ENCODE measurements around the gene MAGI3.

MAGI3 gene

DNA sequence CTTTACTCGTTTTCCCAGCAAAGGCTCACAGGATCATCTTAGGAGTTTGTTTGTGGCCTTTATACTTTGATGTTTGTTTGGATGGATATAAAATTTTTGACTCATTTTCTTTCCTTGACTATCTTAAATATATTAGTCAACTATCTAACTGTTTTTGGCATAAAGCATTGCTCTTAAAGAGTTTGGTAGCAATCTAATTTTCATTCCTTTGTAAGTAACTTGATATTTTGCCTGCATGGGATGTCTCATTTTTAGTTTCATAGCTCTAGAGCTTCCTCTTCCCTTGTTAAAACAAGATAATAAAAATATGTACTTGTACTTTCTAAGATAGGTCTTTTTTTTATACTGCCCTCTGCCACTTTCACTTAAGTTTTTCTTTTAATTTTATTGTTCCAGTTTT is 161.9 kb downstream of the MAGI3 start:
- no peaks in the 10 kb centered on the region for H3K79me1 ChIP-seq (ENCODE audit: low read length)
- H3K4ac ChIP-seq (ENCODE audit: low read depth, low read length): no peak overlapping the region
- no peak overlapping the region for H2BK120ac ChIP-seq (ENCODE audit: insufficient read depth, low read length, poor library complexity)
- no peak overlapping the region for H3K4me3 ChIP-seq (ENCODE audit: low read depth, low read length)
- H3K4me1 ChIP-seq (ENCODE audit: control insufficient read depth in 1 of 2, insufficient read depth in 2 of 2, low read length in 2 of 2): no peaks in the 10 kb centered on the region
- H3K79me2 ChIP-seq (ENCODE audit: control insufficient read depth, insufficient read depth, low read length, poor library complexity): no peaks in the 10 kb centered on the region
- H3K9ac ChIP-seq (ENCODE audit: low read length): no peak overlapping the region
- H4K12ac ChIP-seq (ENCODE audit: low read depth, low read length): no peak overlapping the region
- H3K18ac ChIP-seq (ENCODE audit: low read length): no peak overlapping the region
- H2AFZ ChIP-seq (ENCODE audit: insufficient read depth, low read length, poor library complexity): no peak overlapping the region
- H3K9me3 ChIP-seq (ENCODE audit: insufficient read depth, low read depth, low read length): no peaks in the 10 kb centered on the region
- H3K27ac ChIP-seq (ENCODE audit: low read depth, low read length): no peak overlapping the region
- H3K14ac ChIP-seq (ENCODE audit: low read length): no peak overlapping the region
- H4K91ac ChIP-seq (ENCODE audit: low read depth, low read length): no peak overlapping the region
- no peaks in the 10 kb centered on the region for H3K27me3 ChIP-seq (ENCODE audit: insufficient read depth, low read length)
- no peak for DNase-seq
- no peak overlapping the region for H3K4me2 ChIP-seq (ENCODE audit: low read length)
- H2BK12ac ChIP-seq (ENCODE audit: low read length): no peak overlapping the region
- no CpG with 5 or more reads among the region's 1 CpG for WGBS (ENCODE audit: extremely low coverage, insufficient coverage, insufficient read length)
- no peak overlapping the region for H2AK5ac ChIP-seq (ENCODE audit: low read length)
- H3K36me3 ChIP-seq (ENCODE audit: control insufficient read depth in 1 of 2, insufficient read depth in 2 of 2, low read length in 2 of 2): peaks cover 3% of the 10 kb centered on the region in 2 experiments
- H4K8ac ChIP-seq (ENCODE audit: low read depth, low read length): no peak overlapping the region
- H3K23ac ChIP-seq (ENCODE audit: low read length): no peak overlapping the region
- no peak overlapping the region for H2BK5ac ChIP-seq (ENCODE audit: low read depth, low read length, poor library complexity)

DNA sequence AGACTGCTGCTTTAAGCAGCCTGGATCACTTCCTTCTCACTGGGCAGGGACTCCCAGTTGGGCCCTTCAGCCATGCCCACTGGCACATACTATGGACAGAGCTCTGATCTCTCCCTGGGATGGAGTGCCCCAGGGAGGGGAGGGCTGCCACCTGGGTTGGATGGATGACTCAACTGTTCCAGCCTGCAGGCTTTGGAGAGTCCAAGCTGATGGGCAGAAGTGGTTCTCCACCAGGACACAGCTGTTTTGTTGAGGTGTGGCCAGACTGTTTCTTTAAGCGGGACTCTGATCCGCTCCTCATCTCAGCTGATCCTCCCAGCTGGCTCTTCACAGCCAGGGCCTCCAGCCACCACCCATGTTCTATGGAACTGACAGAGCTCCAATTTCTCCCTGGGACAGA is 166.9 kb downstream of the MAGI3 start:
- Histone ChIP-seq H2BK120ac (ENCODE audit: insufficient read depth, low read length, poor library complexity) (no peak overlapping the region), H3K9ac (ENCODE audit: low read length) (no peak overlapping the region), H2AFZ (ENCODE audit: insufficient read depth, low read length, poor library complexity) (no peak overlapping the region), H4K91ac (ENCODE audit: low read depth, low read length) (no peak overlapping the region), H3K79me2 (ENCODE audit: control insufficient read depth, insufficient read depth, low read length, poor library complexity) (no peaks in the 10 kb centered on the region), H4K8ac (ENCODE audit: low read depth, low read length) (no peak overlapping the region), H2BK5ac (ENCODE audit: low read depth, low read length, poor library complexity) (no peak overlapping the region), H3K4me1 (ENCODE audit: control insufficient read depth in 1 of 2, insufficient read depth in 2 of 2, low read length in 2 of 2) (no peaks in the 10 kb centered on the region), H3K4ac (ENCODE audit: low read depth, low read length) (no peak overlapping the region), H3K27me3 (ENCODE audit: insufficient read depth, low read length) (no peaks in the 10 kb centered on the region), H3K9me3 (ENCODE audit: insufficient read depth, low read depth, low read length) (no peaks in the 10 kb centered on the region), H3K23ac (ENCODE audit: low read length) (no peak overlapping the region), H3K14ac (ENCODE audit: low read length) (no peak overlapping the region), H3K79me1 (ENCODE audit: low read length) (no peaks in the 10 kb centered on the region), H4K12ac (ENCODE audit: low read depth, low read length) (no peak overlapping the region), H3K27ac (ENCODE audit: low read depth, low read length) (no peak overlapping the region), H2AK5ac (ENCODE audit: low read length) (no peak overlapping the region), H3K18ac (ENCODE audit: low read length) (no peak overlapping the region), H2BK12ac (ENCODE audit: low read length) (no peak overlapping the region), H3K36me3 (ENCODE audit: control insufficient read depth in 1 of 2, insufficient read depth in 2 of 2, low read length in 2 of 2) (peaks cover 8 to 9% of the 10 kb centered on the region in 2 experiments), H3K4me2 (ENCODE audit: low read length) (no peak overlapping the region), H3K4me3 (ENCODE audit: low read depth, low read length) (no peak overlapping the region)
- no peak for DNase-seq
- WGBS (ENCODE audit: extremely low coverage, insufficient coverage, insufficient read length): no CpG with 5 or more reads among the region's 2 CpGs

DNA sequence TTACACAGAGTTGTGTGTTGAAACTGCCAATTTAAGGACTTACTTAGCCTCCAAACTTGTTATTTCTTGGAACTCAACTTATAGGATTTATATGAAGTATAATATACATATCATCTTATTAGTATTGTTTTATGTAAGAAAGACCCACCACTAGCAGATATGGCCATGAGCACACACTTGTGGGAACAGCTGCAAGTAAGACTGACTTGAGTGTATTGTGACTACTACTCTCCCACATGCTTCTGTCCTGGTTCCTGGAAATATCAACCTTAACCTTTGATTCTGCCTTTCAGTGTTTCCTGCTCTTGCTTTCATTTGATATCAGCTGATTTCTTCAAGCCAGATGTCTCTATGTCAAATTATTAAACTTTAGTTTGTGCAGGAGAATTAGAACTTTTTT is 175.3 kb downstream of the MAGI3 start:
- Histone ChIP-seq H2BK120ac (ENCODE audit: insufficient read depth, low read length, poor library complexity) (no peak overlapping the region), H3K27me3 (ENCODE audit: insufficient read depth, low read length) (no peaks in the 10 kb centered on the region), H3K9me3 (ENCODE audit: insufficient read depth, low read depth, low read length) (no peaks in the 10 kb centered on the region), H3K79me2 (ENCODE audit: control insufficient read depth, insufficient read depth, low read length, poor library complexity) (no peaks in the 10 kb centered on the region), H3K4ac (ENCODE audit: low read depth, low read length) (no peak overlapping the region), H3K36me3 (ENCODE audit: control insufficient read depth in 1 of 2, insufficient read depth in 2 of 2, low read length in 2 of 2) (no peaks in the 10 kb centered on the region), H3K4me1 (ENCODE audit: control insufficient read depth in 1 of 2, insufficient read depth in 2 of 2, low read length in 2 of 2) (no peaks in the 10 kb centered on the region), H4K8ac (ENCODE audit: low read depth, low read length) (no peak overlapping the region), H3K18ac (ENCODE audit: low read length) (no peak overlapping the region), H2BK5ac (ENCODE audit: low read depth, low read length, poor library complexity) (no peak overlapping the region), H3K4me3 (ENCODE audit: low read depth, low read length) (no peak overlapping the region), H2AK5ac (ENCODE audit: low read length) (no peak overlapping the region), H4K12ac (ENCODE audit: low read depth, low read length) (no peak overlapping the region), H2AFZ (ENCODE audit: insufficient read depth, low read length, poor library complexity) (no peak overlapping the region), H2BK12ac (ENCODE audit: low read length) (no peak overlapping the region), H4K91ac (ENCODE audit: low read depth, low read length) (no peak overlapping the region), H3K23ac (ENCODE audit: low read length) (no peak overlapping the region), H3K9ac (ENCODE audit: low read length) (no peak overlapping the region), H3K27ac (ENCODE audit: low read depth, low read length) (no peak overlapping the region), H3K79me1 (ENCODE audit: low read length) (no peaks in the 10 kb centered on the region), H3K14ac (ENCODE audit: low read length) (no peak overlapping the region), H3K4me2 (ENCODE audit: low read length) (no peak overlapping the region)
- no peak for DNase-seq

DNA sequence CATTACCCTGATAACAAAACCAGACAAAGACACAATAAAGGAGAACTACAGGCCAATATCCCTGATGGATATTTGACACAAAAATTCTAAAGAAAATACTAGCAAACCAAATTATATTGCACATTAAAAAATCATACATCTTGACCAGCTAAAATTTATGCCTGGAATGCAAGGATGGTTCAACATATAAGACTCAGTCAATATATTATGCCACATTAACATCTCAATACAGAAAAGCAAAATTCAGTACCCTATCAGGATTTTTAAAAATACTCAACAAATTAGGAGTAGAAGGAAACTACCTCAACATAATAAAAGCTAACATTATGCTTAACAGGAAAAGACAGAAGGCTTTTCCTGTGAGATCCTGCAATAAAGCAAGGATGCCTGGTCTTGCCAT is 177.1 kb downstream of the MAGI3 start:
- no peak overlapping the region for H4K12ac ChIP-seq (ENCODE audit: low read depth, low read length)
- H2AFZ ChIP-seq (ENCODE audit: insufficient read depth, low read length, poor library complexity): no peak overlapping the region
- no peak for DNase-seq
- no peak overlapping the region for H3K18ac ChIP-seq (ENCODE audit: low read length)
- no peaks in the 10 kb centered on the region for H3K79me2 ChIP-seq (ENCODE audit: control insufficient read depth, insufficient read depth, low read length, poor library complexity)
- H3K9ac ChIP-seq (ENCODE audit: low read length): no peak overlapping the region
- H2AK5ac ChIP-seq (ENCODE audit: low read length): no peak overlapping the region
- no peak overlapping the region for H4K91ac ChIP-seq (ENCODE audit: low read depth, low read length)
- H3K27me3 ChIP-seq (ENCODE audit: insufficient read depth, low read length): no peaks in the 10 kb centered on the region
- H2BK5ac ChIP-seq (ENCODE audit: low read depth, low read length, poor library complexity): no peak overlapping the region
- H3K4ac ChIP-seq (ENCODE audit: low read depth, low read length): no peak overlapping the region
- H3K36me3 ChIP-seq (ENCODE audit: control insufficient read depth in 1 of 2, insufficient read depth in 2 of 2, low read length in 2 of 2): no peaks in the 10 kb centered on the region
- H3K79me1 ChIP-seq (ENCODE audit: low read length): no peaks in the 10 kb centered on the region
- H3K9me3 ChIP-seq (ENCODE audit: insufficient read depth, low read depth, low read length): no peaks in the 10 kb centered on the region
- no peaks in the 10 kb centered on the region for H3K4me1 ChIP-seq (ENCODE audit: control insufficient read depth in 1 of 2, insufficient read depth in 2 of 2, low read length in 2 of 2)
- no peak overlapping the region for H2BK120ac ChIP-seq (ENCODE audit: insufficient read depth, low read length, poor library complexity)
- no peak overlapping the region for H3K4me2 ChIP-seq (ENCODE audit: low read length)
- H3K27ac ChIP-seq (ENCODE audit: low read depth, low read length): no peak overlapping the region
- H3K23ac ChIP-seq (ENCODE audit: low read length): no peak overlapping the region
- no peak overlapping the region for H2BK12ac ChIP-seq (ENCODE audit: low read length)
- H3K4me3 ChIP-seq (ENCODE audit: low read depth, low read length): no peak overlapping the region
- H4K8ac ChIP-seq (ENCODE audit: low read depth, low read length): no peak overlapping the region
- no peak overlapping the region for H3K14ac ChIP-seq (ENCODE audit: low read length)

Measured in trophoblast cell (in vitro differentiated cells and primary cell).